SK-N-SH treated with all-trans-retinoic acid at 6 μM for 48 hours (cell line): Measurements from ENCODE around the gene RANBP1.

Experiments used
- ATAC-seq: fragments of 200-7000 bp; cut with Tn5 transposase; 3 replicates; pipeline ENCODE4 v1.9.1; 2020; ENCODE audit warnings: mild to moderate bottlenecking, moderate library complexity
- CSDC2 ChIP-seq: fragments of 250-450 bp; sonication (Bioruptor Pico); IDR thresholded peaks from 2 replicates; pipeline ENCODE4 v1.5.0; 2020; ENCODE audit warnings: mild to moderate bottlenecking, moderate library complexity
- ESRRG ChIP-seq: fragments of 250-450 bp; sonication (Bioruptor Pico); IDR thresholded peaks from 2 replicates; pipeline ENCODE4 v1.6.1; 2021; ENCODE audit warnings: mild to moderate bottlenecking
- GLIS3 ChIP-seq: fragments of 250-450 bp; sonication (Bioruptor Pico); IDR thresholded peaks from 2 replicates; pipeline ENCODE4 v1.5.0; 2020; ENCODE audit warnings: mild to moderate bottlenecking, moderate library complexity
- ISL1 ChIP-seq: fragments of 250-450 bp; sonication (Bioruptor Pico); IDR thresholded peaks from 2 replicates; pipeline ENCODE4 v2.1.2; 2022; ENCODE audit warnings: mild to moderate bottlenecking, moderate library complexity
- OSR1 ChIP-seq: fragments of 250-450 bp; sonication (Bioruptor Pico); IDR thresholded peaks from 2 replicates; pipeline ENCODE4 v1.8.0; 2022; ENCODE audit warnings: moderate library complexity, mild to moderate bottlenecking, inconsistent platforms
- ZNF70 ChIP-seq: fragments of 450-650 bp; formaldehyde crosslinking; IDR thresholded peaks from 2 replicates; pipeline ENCODE4 v1.5.0; 2020; ENCODE audit warnings: mild to moderate bottlenecking, moderate library complexity

Gene RANBP1

DNA sequence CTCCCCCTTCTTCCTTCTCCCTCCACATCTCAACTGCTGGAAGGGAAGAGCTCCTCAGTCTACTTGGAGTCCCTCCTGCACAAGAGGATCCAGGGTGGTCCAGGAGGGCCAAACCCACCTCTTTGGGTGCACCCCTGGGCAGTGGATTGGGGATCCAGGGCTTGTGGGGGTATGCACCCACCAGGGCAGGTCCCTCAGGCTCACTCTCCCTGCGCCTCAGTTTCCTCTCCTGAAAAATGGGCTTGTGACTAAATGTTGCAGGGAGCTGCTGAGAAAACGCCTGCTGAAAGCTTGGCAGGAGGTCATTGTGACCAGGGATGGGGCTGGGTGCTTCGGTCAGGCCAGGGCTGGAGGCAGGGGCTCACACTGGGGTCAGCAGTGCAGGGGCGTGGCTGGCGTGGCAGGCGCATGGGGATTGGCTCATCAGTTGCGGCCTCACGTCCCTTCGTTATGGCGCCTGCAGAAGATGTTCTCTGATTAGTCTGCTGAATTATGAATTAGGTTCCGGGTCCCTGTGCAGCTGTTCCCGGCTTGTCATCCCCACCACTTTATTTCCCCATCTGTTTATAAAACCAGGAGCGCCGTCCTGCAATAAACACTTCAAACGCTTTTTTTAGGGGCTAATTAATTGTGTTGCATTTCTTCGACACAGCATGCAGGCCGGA, 60.6 kb downstream of the RANBP1 start:
- ATAC-seq: no peak
- TF ChIP-seq CSDC2 (CRISPR knock-in tag): no peak
- no peak for TF ChIP-seq ISL1 (CRISPR knock-in tag)
- TF ChIP-seq GLIS3 (CRISPR knock-in tag): no peak
- TF ChIP-seq ZNF70 (CRISPR knock-in tag): no peak
- TF ChIP-seq OSR1: no peak
- no peak for TF ChIP-seq ESRRG (CRISPR knock-in tag)
- TF ChIP-seq, all 23 proteins: peak for 0
